ENCODE data around the gene RRP8. TPM values are rescaled to one million over a fixed set of nuclear protein-coding genes. Genes with fewer than 3 reads are reported as not detected.
A peak's percentile ranks its signal among the peaks of the same experiment; 100 is the strongest.

The RRP8 gene
- polyA plus RNA-seq (ENCODE audit: insufficient read depth in 1 of 5, insufficient read length in 5 of 5, low replicate concordance in 1 of 5) = 10 to 100 TPM; 20.2 to 24.9 (median 22.1) TPM
- long read RNA-seq, donor 1, full-length matches to known transcripts = 8 of 19 reads
- long read RNA-seq, donor 1, partial matches to known transcripts = 11 of 19 reads
- long read RNA-seq, donor 1, other reads (novel, unspliced or antisense) = 0 of 19 reads
- long read RNA-seq, donor 2, full-length matches to known transcripts = 3 of 3 reads
- long read RNA-seq, donor 2, partial matches to known transcripts = 0 of 3 reads
- long read RNA-seq, donor 2, other reads (novel, unspliced or antisense) = 0 of 3 reads
- long read RNA-seq, donor 3, full-length matches to known transcripts = 1 of 1 reads
- long read RNA-seq, donor 3, partial matches to known transcripts = 0 of 1 reads
- long read RNA-seq, donor 3, other reads (novel, unspliced or antisense) = 0 of 1 reads
- long read RNA-seq, donor 4, full-length matches to known transcripts = 6 of 6 reads
- long read RNA-seq, donor 4, partial matches to known transcripts = 0 of 6 reads
- long read RNA-seq, donor 4, other reads (novel, unspliced or antisense) = 0 of 6 reads
- long read RNA-seq, donor 5, full-length matches to known transcripts = 4 of 247 reads
- long read RNA-seq, donor 5, partial matches to known transcripts = 243 of 247 reads
- long read RNA-seq, donor 5, other reads (novel, unspliced or antisense) = 0 of 247 reads
- long read RNA-seq, donor 6, full-length matches to known transcripts = 6 of 229 reads
- long read RNA-seq, donor 6, partial matches to known transcripts = 168 of 229 reads
- long read RNA-seq, donor 6, other reads (novel, unspliced or antisense) = 55 of 229 reads
- long read RNA-seq, donor 7, full-length matches to known transcripts = 8 of 8 reads
- long read RNA-seq, donor 7, partial matches to known transcripts = 0 of 8 reads
- long read RNA-seq, donor 7, other reads (novel, unspliced or antisense) = 0 of 8 reads
- long read RNA-seq, donor 8, full-length matches to known transcripts = 2 of 2 reads
- long read RNA-seq, donor 8, partial matches to known transcripts = 0 of 2 reads
- long read RNA-seq, donor 8, other reads (novel, unspliced or antisense) = 0 of 2 reads

GRCh38 chr11:6603287-6604080 is at the start of gene RRP8, which contains the start of gene ILK:
RRP8 (minus strand) TSS chr11:6603616; CDS start chr11:6603502, 114 bp downstream.
ILK (plus strand) TSS chr11:6603774; CDS start chr11:6604272, 498 bp downstream.
- peak; percentile 87 to 90 for DNase-seq

- no peak for DNase-seq
These were observed 49.7 kb upstream of the RRP8 start for GRCh38 chr11:6653097-6653496.

- no peak for DNase-seq
These were observed 48.8 kb upstream of the RRP8 start for GRCh38 chr11:6652182-6652581.

GRCh38 chr11:6650980-6651379 is 47.6 kb upstream of the RRP8 start:
- no peak for DNase-seq

- no peak for DNase-seq
These were observed 46.7 kb upstream of the RRP8 start for GRCh38 chr11:6650104-6650503.

- no peak for DNase-seq
These were observed 45.1 kb upstream of the RRP8 start for GRCh38 chr11:6648501-6648900.

GRCh38 chr11:6647836-6648235 is 44.4 kb upstream of the RRP8 start:
- DNase-seq = no peak

- no peak for DNase-seq
These were observed 43.7 kb upstream of the RRP8 start for GRCh38 chr11:6646918-6647679.

- no peak for DNase-seq
These were observed 43.1 kb upstream of the RRP8 start for GRCh38 chr11:6646576-6646917.

GRCh38 chr11:6646071-6646470 is 42.7 kb upstream of the RRP8 start:
- no peak for DNase-seq

GRCh38 chr11:6642957-6643356 is 39.5 kb upstream of the RRP8 start:
- DNase-seq = no peak

- no peak for DNase-seq
These were observed 37.7 kb upstream of the RRP8 start for GRCh38 chr11:6640985-6641701.

- DNase-seq = no peak
These were observed 36.9 kb upstream of the RRP8 start for GRCh38 chr11:6640036-6640984.

- no peak for DNase-seq
These were observed 35.0 kb upstream of the RRP8 start for GRCh38 chr11:6638429-6638828.

- no peak for DNase-seq
These were observed 34.5 kb upstream of the RRP8 start for GRCh38 chr11:6637871-6638270.

GRCh38 chr11:6636480-6636879 is 33.1 kb upstream of the RRP8 start:
- DNase-seq = no peak

- peak in 1 of 2 donors; percentile 62 for DNase-seq
These were observed 31.9 kb upstream of the RRP8 start for GRCh38 chr11:6635082-6635932.

- no peak for DNase-seq
These were observed 31.1 kb upstream of the RRP8 start for GRCh38 chr11:6634534-6634933.

All from right lung (tissue), 10 donors.